HG02759 (cell line): ENCODE data around the gene HLA-DOA.

Experiments
- ATAC-seq: cut with Tn5 transposase; IDR thresholded peaks from one replicate; pipeline ENCODE4 v1.9.1; 2021; ENCODE audit warnings: mild to moderate bottlenecking, moderate library complexity; ENCODE audit not compliant: unreplicated experiment

The HLA-DOA gene

GRCh38 chr6:32968093-32968866 lies 41.1 kb downstream of the HLA-DOA start, which contains the start of gene BRD2:
TSS of gene BRD2 (plus strand) at chr6:32968594. CDS start at chr6:32972899, 4,305 bp downstream.
- peak; percentile 34 for ATAC-seq

DNA sequence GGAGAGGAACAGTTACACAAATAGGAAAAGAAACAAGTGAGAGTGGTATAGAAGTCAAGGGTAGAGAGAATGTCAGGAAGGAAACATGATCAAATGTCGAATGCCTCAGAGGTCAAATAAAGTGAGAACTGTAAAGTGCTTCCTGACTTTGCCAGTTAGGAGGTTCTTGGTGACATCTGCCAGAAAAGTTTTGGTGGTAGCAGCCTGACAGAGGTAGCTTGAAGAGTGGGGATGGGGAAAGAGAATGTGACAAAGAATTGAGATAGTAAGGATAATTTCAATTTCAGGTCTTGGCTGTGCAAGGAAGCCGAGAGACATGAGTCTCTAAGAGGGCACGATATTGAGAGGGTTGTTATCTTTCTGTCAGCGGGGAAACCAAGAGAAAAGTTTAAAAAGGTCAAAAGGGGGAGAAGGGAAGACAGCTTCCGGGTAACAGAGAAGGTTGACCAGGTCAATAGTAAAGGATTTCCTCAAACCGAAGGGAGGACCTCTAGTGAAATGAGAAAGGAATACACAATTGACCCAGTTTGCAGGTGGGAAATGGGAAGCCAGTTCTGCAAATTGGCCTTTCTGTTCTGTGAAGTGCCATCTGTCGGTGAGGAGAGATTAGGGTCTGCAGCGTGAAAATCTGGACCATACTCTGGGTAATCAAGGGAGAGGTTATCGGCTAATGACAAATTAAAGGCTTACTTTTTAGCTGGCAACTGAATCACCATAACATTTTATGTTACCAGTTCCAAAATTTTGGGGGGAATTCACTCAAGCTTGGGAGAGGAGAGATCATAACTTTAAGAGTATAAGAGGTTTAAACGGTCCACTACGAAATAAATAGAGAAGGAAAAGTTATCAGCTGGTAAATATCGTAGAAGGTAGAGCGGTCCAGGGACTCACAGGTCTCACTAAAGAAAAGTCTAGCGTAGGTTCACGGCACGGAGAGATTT lies 42.0 kb downstream of the HLA-DOA start:
- no peak for ATAC-seq

- no peak for ATAC-seq
Observed at GRCh38 chr6:32964776-32965175, 44.6 kb downstream of the HLA-DOA start.

DNA sequence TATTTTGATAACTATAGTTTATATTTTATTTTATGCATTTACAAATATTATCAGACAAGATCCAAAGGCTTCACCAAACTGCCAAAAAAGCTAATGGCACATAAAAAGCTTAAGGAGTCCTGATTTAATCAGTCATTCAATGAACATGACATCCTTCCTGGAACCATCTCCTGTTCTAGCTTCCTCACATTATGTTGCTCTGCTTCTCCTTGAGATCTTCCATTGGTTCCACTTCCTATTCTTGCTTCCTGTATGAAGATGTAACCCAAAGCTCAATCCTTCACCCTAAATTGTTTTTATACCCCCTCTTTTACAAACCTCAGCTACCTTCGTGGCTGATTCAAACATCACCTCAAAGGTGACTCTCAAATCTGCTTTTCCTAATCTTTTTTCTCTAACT lies 45.5 kb downstream of the HLA-DOA start:
- no peak for ATAC-seq

- no peak for ATAC-seq
Observed at GRCh38 chr6:32962213-32962826, 47.1 kb downstream of the HLA-DOA start.

DNA sequence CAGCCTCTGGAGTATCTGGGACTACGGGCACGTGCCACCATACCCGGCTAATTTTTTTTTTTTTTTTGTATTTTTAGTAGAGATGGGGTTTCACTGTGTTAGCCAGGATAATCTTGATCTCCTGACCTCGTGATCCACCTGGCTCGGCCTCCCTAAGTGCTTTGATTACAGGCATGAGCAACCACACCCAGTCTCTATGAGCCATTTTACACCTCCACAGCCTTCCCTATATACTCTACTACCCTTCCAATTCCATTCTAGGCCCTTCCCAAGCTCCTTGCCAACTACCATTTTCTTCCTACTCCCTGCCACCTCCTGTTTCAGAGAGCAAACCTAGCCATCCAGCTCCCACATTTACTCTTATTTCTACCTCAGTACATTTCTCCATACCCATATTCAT lies 48.8 kb downstream of the HLA-DOA start:
- ATAC-seq, result no peak

DNA sequence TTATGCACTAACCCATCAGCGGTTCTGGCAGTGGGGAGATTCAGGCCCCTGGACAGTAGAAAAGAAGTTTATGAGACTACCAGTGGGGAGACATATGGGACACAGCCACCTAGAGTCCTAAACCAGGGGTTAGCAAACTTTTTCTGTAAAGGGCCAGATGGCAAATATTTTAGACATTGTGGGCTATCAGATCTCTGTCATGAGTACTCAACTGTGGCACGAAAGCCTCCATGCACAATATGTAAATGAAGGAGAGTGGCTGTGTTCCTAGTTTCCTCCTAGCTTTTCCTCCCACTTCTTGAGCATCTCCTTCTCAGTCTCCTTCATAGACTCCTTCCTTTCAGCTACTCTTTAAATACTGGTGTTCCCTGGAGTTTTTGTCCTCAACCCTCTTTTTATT lies 53.2 kb downstream of the HLA-DOA start:
- ATAC-seq, result no peak

- no peak for ATAC-seq
Observed at GRCh38 chr6:32954986-32955802, 54.2 kb downstream of the HLA-DOA start.

- no peak for ATAC-seq
Observed at GRCh38 chr6:32954267-32954666, 55.1 kb downstream of the HLA-DOA start.
